ENCODE data around the gene SLC13A3. TPM values are rescaled to one million over a fixed set of nuclear protein-coding genes. Genes with fewer than 3 reads are reported as not detected.
"Not testable (repeated sequence)": the region's sequence is repeated elsewhere in the genome, so short reads cannot be mapped to it uniquely, and the experiment has no call there.

The SLC13A3 gene
- polyA plus RNA-seq, 2 of the 4 experiments (the other 2 are of a cell fraction): 0.19 TPM; not detected in 1

- ATAC-seq (no peak), FAIRE-seq (no peak), DNase-seq (ENCODE audit: low read depth in 1 of 2, low spot score in 1 of 2) (no peak)
- 59% methylated on average over 5 of the region's 5 CpGs for WGBS (ENCODE audit: missing lambda C conversion rate)
- no peaks in the 10 kb centered on the region for H3K4me1 ChIP-seq
- CTCF ChIA-PET: interaction anchor here (0.6 to 1.2 kb wide), 3 partner anchors 71 to 157 kb away, joined by 3 to 5 read pairs (median 4); no protein-coding TSS in a partner anchor
- no peak overlapping the region for H3K4me3 ChIP-seq
- peaks cover 5% of the 10 kb centered on the region; the same call in 2 of the 3 replicates for H3K9me3 ChIP-seq
- POLR2A ChIA-PET: no interaction called here
- TF ChIP-seq RARB (CRISPR knock-in tag; IDR thresholded peaks at IDR 0.05) (no peak), HOXA7 (CRISPR knock-in tag; IDR thresholded peaks at IDR 0.05) (no peak)
- H3K27ac ChIP-seq: no peak overlapping the region
- H3K4me2 ChIP-seq: no peak overlapping the region
Measured at GRCh38 chr20:46677608-46678007, 26.3 kb upstream of the SLC13A3 start.

DNA sequence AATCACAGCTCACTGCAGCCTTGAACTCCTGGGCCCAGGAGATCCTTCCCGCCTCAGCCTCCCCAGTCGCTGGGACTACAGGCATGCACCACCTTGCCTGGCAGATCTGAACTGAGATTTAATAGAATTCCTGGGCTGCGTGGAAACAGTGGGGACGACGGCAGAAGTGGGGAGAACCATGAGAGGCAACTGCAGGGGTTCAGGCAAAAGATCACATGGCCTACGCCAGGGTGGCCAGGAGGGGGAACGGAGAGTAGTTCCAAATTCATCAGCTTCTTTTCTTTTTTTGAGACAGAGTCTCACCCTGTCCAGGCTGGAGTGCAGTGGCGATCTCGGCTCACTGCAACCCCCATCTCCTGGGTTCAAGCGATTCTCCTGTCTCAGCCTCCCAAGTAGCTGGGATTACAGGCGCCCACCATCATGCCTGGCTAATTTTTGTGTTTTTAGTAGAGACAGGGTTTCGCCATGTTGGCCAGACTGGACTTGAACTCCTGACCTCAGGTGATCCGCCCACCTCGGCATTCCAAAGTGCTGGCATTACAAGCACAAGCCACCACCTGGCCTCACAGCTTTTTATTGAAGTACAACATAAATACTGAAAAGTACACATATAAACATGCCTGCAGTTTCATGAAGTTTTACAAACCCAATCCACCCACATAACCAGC, 25.5 kb upstream of the SLC13A3 start:
- peaks cover 12% of the 10 kb centered on the region; the same call in 2 of the 3 replicates for H3K9me3 ChIP-seq
- ATAC-seq; H3K27ac ChIP-seq; DNase-seq (ENCODE audit: low read depth in 1 of 2, low spot score in 1 of 2); POLR2A ChIA-PET; FAIRE-seq; H3K4me1 ChIP-seq; H3K4me3 ChIP-seq; H3K4me2 ChIP-seq: not testable (repeated sequence)
- WGBS (ENCODE audit: missing lambda C conversion rate): 79% methylated on average over 14 of the region's 14 CpGs
- CTCF ChIA-PET: interaction anchor here (0.5 to 1.2 kb wide), 4 partner anchors 13 to 156 kb away, joined by 3 to 5 read pairs (median 4); no protein-coding TSS in a partner anchor

DNA sequence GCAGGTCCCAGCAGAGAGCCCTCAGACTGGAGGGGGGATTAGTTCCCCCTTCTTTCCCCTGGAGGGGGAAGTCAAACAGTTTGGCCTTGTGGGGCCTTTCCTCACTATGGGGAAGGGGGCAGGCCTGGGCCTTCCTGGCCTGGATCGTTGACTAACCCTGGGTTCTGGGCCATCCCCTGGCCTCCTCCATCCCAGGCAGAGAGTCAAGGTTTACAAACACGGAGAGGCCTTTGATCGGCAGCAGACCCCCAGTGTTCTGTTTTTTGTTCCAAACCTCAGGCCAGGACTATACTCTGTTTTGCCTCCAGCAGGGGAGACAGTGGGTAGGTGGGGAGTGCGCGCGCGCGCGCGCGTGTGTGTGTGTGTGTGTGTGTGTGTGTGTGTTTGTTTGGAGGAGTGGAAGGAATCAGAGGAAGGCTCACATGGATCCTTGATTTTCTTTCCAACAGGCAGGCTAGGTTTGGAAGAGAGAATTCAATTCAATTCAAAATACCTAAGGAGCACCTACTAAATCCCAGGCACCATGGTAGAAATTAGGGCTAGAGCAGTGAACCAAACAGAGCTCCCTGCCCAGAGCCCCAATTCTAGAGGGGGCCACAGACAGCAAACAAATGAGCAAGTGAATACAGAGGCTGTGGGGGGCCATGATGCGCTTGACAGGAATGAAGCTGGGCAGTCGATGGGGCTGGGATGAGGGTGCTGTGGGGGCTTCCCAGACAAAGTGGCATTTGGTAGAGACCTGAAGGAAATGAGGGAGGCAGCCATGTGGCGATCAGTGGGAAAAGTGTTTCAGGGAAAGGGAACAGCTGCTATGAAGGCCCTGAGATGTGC, 23.2 kb upstream of the SLC13A3 start:
- DNase-seq (ENCODE audit: low read depth in 1 of 2, low spot score in 1 of 2) (no peak), ATAC-seq (no peak), FAIRE-seq (no peak)
- CTCF ChIA-PET: interaction anchor here (0.7 to 1.9 kb wide), 2 partner anchors 112 to 368 kb away, joined by 3 to 6 read pairs; no protein-coding TSS in a partner anchor
- H3K4me3 ChIP-seq: no peak overlapping the region
- H3K9me3 ChIP-seq: peaks cover 24% of the 10 kb centered on the region
- no peak overlapping the region for H3K27ac ChIP-seq
- no peak for TF ChIP-seq FOSL2 (IDR thresholded peaks at IDR 0.05)
- no peak for TF ChIP-seq FOSL2 (CRISPR knock-in tag; IDR thresholded peaks at IDR 0.05)
- TF ChIP-seq NPAS2 (CRISPR knock-in tag; IDR thresholded peaks at IDR 0.05; ENCODE audit: borderline replicate concordance): no peak
- no peak for TF ChIP-seq TFCP2L1 (CRISPR knock-in tag; IDR thresholded peaks at IDR 0.05)
- TF ChIP-seq FOSB (CRISPR knock-in tag; IDR thresholded peaks at IDR 0.05): no peak
- TF ChIP-seq, protein P1, sequence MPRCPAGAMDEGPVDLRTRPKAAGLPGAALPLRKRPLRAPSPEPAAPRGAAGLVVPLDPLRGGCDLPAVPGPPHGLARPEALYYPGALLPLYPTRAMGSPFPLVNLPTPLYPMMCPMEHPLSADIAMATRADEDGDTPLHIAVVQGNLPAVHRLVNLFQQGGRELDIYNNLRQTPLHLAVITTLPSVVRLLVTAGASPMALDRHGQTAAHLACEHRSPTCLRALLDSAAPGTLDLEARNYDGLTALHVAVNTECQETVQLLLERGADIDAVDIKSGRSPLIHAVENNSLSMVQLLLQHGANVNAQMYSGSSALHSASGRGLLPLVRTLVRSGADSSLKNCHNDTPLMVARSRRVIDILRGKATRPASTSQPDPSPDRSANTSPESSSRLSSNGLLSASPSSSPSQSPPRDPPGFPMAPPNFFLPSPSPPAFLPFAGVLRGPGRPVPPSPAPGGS (IDR thresholded peaks at IDR 0.05): no peak
- TF ChIP-seq JUN (IDR thresholded peaks at IDR 0.05): no peak
- POLR2A ChIA-PET: no interaction called here
- no peaks in the 10 kb centered on the region for H3K4me1 ChIP-seq
- WGBS (ENCODE audit: missing lambda C conversion rate): 57% methylated on average over 14 of the region's 14 CpGs
- no peak overlapping the region for H3K4me2 ChIP-seq

DNA sequence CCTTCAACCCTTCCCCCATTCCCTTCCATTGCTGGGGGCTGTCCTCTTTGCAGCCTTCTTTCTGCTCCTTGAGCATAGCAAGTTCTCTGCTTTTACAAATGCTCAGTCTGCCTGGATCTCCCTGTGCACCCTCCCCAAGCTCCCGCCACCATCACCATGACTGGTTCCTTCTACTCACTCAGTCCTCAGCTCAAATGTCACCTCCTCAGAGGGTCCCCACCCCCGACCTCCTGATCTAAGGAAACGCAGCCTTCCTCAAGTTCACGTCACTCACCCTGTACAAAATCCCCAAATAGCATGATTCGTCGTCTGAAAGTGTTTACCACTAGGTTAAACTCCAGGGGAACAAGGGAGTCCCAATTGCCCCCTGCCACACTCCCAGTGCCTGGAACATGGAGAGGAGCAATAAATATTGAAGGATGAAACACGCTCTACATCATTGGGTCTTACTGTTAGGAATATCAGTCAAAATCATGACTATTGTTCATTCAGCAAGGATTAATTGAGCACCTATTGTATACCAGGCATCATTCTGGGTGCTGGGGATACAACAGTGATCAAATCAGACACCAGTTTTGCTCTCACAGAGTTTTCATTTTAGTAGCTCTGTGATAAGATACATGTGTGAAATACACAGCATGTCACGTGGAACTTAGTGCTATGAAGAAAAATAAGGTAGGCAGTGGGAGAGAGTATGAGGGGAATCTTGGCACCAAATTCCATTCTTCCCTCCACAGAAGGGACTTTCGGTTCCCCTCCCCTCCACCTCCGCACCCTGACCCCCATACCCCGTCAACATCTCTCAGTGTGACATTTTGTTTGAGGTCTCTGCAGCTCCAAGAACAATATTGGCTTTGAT, 22.4 kb upstream of the SLC13A3 start:
- FAIRE-seq: no peak

GRCh38 chr20:46672543-46673148, 21.4 kb upstream of the SLC13A3 start:
- ChIA-PET CTCF (interaction anchor here (1.3 to 2.0 kb wide), 4 partner anchors 9 to 152 kb away, joined by 4 to 14 read pairs (median 6); no protein-coding TSS in a partner anchor), POLR2A (no interaction called here)
- ATAC-seq (no peak), FAIRE-seq (no peak), DNase-seq (ENCODE audit: low read depth in 1 of 2, low spot score in 1 of 2) (no peak)
- Histone ChIP-seq H3K4me1 (no peaks in the 10 kb centered on the region), H3K4me2 (no peak overlapping the region), H3K9me3 (peaks cover 24% of the 10 kb centered on the region), H3K4me3 (no peak overlapping the region), H3K27ac (no peak overlapping the region)
- WGBS (ENCODE audit: missing lambda C conversion rate): 27% methylated on average over 3 of the region's 5 CpGs
- no peak for TF ChIP-seq PHF8 (IDR thresholded peaks at IDR 0.05; ENCODE audit: borderline replicate concordance, low read depth)
- TF ChIP-seq, protein P2, sequence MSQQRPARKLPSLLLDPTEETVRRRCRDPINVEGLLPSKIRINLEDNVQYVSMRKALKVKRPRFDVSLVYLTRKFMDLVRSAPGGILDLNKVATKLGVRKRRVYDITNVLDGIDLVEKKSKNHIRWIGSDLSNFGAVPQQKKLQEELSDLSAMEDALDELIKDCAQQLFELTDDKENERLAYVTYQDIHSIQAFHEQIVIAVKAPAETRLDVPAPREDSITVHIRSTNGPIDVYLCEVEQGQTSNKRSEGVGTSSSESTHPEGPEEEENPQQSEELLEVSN (IDR thresholded peaks at IDR 0.05; ENCODE audit: borderline replicate concordance, low read depth): no peak
- no peak for TF ChIP-seq TFCP2L1 (CRISPR knock-in tag; IDR thresholded peaks at IDR 0.05)
- TF ChIP-seq RAD21 (conservative IDR thresholded peaks at IDR 0.05 in 1 of 2, IDR thresholded peaks at IDR 0.05 in 1 of 2): no peak
- TF ChIP-seq ZNF302 (CRISPR knock-in tag; IDR thresholded peaks at IDR 0.05): no peak
- TF ChIP-seq FOSL2 (IDR thresholded peaks at IDR 0.05): no peak
- TF ChIP-seq FOSL2 (CRISPR knock-in tag; IDR thresholded peaks at IDR 0.05): no peak
- TF ChIP-seq BHLHE40 (IDR thresholded peaks at IDR 0.05; ENCODE audit: low read depth, low read length): no peak
- TF ChIP-seq, protein P3, sequence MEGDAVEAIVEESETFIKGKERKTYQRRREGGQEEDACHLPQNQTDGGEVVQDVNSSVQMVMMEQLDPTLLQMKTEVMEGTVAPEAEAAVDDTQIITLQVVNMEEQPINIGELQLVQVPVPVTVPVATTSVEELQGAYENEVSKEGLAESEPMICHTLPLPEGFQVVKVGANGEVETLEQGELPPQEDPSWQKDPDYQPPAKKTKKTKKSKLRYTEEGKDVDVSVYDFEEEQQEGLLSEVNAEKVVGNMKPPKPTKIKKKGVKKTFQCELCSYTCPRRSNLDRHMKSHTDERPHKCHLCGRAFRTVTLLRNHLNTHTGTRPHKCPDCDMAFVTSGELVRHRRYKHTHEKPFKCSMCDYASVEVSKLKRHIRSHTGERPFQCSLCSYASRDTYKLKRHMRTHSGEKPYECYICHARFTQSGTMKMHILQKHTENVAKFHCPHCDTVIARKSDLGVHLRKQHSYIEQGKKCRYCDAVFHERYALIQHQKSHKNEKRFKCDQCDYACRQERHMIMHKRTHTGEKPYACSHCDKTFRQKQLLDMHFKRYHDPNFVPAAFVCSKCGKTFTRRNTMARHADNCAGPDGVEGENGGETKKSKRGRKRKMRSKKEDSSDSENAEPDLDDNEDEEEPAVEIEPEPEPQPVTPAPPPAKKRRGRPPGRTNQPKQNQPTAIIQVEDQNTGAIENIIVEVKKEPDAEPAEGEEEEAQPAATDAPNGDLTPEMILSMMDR (IDR thresholded peaks at IDR 0.05): no peak
- no peak for TF ChIP-seq KDM5A (IDR thresholded peaks at IDR 0.05)
- no peak for TF ChIP-seq HOXA7 (CRISPR knock-in tag; IDR thresholded peaks at IDR 0.05)
- no peak for TF ChIP-seq CEBPB (IDR thresholded peaks at IDR 0.05)

More for the DNA sequence above, 22.4 kb upstream of the SLC13A3 start:
- DNase-seq (ENCODE audit: low read depth in 1 of 2, low spot score in 1 of 2): no peak
- H3K4me2 ChIP-seq: no peak overlapping the region
- POLR2A ChIA-PET: no interaction called here
- 51% methylated on average over 11 of the region's 11 CpGs for WGBS (ENCODE audit: missing lambda C conversion rate)
- ATAC-seq: no peak
- no peak for TF ChIP-seq CEBPB (IDR thresholded peaks at IDR 0.05)
- H3K27ac ChIP-seq: no peak overlapping the region
- no peaks in the 10 kb centered on the region for H3K4me1 ChIP-seq
- H3K9me3 ChIP-seq: peaks cover 24% of the 10 kb centered on the region
- CTCF ChIA-PET: interaction anchor here (1.5 to 2.0 kb wide), 3 partner anchors 8 to 111 kb away, joined by 5 to 14 read pairs (median 6); no protein-coding TSS in a partner anchor
- no peak overlapping the region for H3K4me3 ChIP-seq
